ENCODE results near the gene TRMT11.

Gene TRMT11

GRCh38 chr6:126066053-126067048, 80.0 kb downstream of the TRMT11 start:
- ChIA-PET POLR2A (no interaction called here), CTCF (interaction anchor here (0.6 to 1.0 kb wide), 2 partner anchors 24 to 1393 kb away, joined by 4 read pairs; partner anchors contain the start of gene KIAA0408)
- Histone ChIP-seq H3K9me3 (ENCODE audit: control insufficient read depth, insufficient read depth, low read depth, low read length) (no peaks in the 10 kb centered on the region), H3K27ac (ENCODE audit: extremely low read depth, low read depth, low read length) (no peak overlapping the region), H3K4me3 (ENCODE audit: low read depth, low read length) (no peak overlapping the region), H3K36me3 (ENCODE audit: control insufficient read depth in 2 of 2, insufficient read depth in 1 of 2, low read length in 2 of 2) (peaks cover 0 to 9% of the 10 kb centered on the region in 2 experiments; a peak in 1 of 3 replicates), H3K4me1 (ENCODE audit: control insufficient read depth, insufficient read depth, low read length) (peaks cover 22% of the 10 kb centered on the region)
- TF ChIP-seq ZNF350 (tag by site-specific recombination; IDR thresholded peaks at IDR 0.05): no peak
- TF ChIP-seq WT1 (tag by site-specific recombination; IDR thresholded peaks at IDR 0.05): no peak
- no peak for TF ChIP-seq ZEB2 (tag by site-specific recombination; IDR thresholded peaks at IDR 0.05)
- TF ChIP-seq ZNF169 (tag by site-specific recombination; IDR thresholded peaks at IDR 0.05): no peak
- TF ChIP-seq ZFHX2 (tag by site-specific recombination; conservative IDR thresholded peaks at IDR 0.05): no peak
- TF ChIP-seq HOXC10 (CRISPR knock-in tag; IDR thresholded peaks at IDR 0.05): no peak
- no peak for TF ChIP-seq ZBTB21 (tag by site-specific recombination; IDR thresholded peaks at IDR 0.05)
- no peak for TF ChIP-seq ZNF2 (tag by site-specific recombination; IDR thresholded peaks at IDR 0.05)
- TF ChIP-seq ZNF548 (tag by site-specific recombination; IDR thresholded peaks at IDR 0.05): no peak
- TF ChIP-seq ZNF571 (tag by site-specific recombination; IDR thresholded peaks at IDR 0.05): no peak
- TF ChIP-seq ZNF521 (tag by site-specific recombination; IDR thresholded peaks at IDR 0.05): no peak
- TF ChIP-seq SP2 (tag by site-specific recombination; IDR thresholded peaks at IDR 0.05): no peak
- no peak for TF ChIP-seq TCF7L2 (IDR thresholded peaks at IDR 0.05; ENCODE audit: borderline replicate concordance, low read depth, low read length)
- TF ChIP-seq SCRT2 (tag by site-specific recombination; IDR thresholded peaks at IDR 0.05): no peak
- TF ChIP-seq SP7 (tag by site-specific recombination; IDR thresholded peaks at IDR 0.05): no peak
- TF ChIP-seq BCL11B (tag by site-specific recombination; IDR thresholded peaks at IDR 0.05; ENCODE audit: low read depth): no peak

GRCh38 chr6:126067073-126067472, 80.7 kb downstream of the TRMT11 start:
- ChIA-PET POLR2A (no interaction called here), CTCF (no interaction called here)
- Histone ChIP-seq H3K27ac (ENCODE audit: extremely low read depth, low read depth, low read length) (no peak overlapping the region), H3K4me3 (ENCODE audit: low read depth, low read length) (no peak overlapping the region), H3K4me1 (ENCODE audit: control insufficient read depth, insufficient read depth, low read length) (peaks cover 22% of the 10 kb centered on the region), H3K9me3 (ENCODE audit: control insufficient read depth, insufficient read depth, low read depth, low read length) (no peaks in the 10 kb centered on the region), H3K36me3 (ENCODE audit: control insufficient read depth in 2 of 2, insufficient read depth in 1 of 2, low read length in 2 of 2) (peaks cover 0 to 3% of the 10 kb centered on the region in 2 experiments; a peak in 1 of 3 replicates)
- no peak for TF ChIP-seq ZNF202 (tag by site-specific recombination; IDR thresholded peaks at IDR 0.05; ENCODE audit: borderline replicate concordance)
- TF ChIP-seq, protein P1, sequence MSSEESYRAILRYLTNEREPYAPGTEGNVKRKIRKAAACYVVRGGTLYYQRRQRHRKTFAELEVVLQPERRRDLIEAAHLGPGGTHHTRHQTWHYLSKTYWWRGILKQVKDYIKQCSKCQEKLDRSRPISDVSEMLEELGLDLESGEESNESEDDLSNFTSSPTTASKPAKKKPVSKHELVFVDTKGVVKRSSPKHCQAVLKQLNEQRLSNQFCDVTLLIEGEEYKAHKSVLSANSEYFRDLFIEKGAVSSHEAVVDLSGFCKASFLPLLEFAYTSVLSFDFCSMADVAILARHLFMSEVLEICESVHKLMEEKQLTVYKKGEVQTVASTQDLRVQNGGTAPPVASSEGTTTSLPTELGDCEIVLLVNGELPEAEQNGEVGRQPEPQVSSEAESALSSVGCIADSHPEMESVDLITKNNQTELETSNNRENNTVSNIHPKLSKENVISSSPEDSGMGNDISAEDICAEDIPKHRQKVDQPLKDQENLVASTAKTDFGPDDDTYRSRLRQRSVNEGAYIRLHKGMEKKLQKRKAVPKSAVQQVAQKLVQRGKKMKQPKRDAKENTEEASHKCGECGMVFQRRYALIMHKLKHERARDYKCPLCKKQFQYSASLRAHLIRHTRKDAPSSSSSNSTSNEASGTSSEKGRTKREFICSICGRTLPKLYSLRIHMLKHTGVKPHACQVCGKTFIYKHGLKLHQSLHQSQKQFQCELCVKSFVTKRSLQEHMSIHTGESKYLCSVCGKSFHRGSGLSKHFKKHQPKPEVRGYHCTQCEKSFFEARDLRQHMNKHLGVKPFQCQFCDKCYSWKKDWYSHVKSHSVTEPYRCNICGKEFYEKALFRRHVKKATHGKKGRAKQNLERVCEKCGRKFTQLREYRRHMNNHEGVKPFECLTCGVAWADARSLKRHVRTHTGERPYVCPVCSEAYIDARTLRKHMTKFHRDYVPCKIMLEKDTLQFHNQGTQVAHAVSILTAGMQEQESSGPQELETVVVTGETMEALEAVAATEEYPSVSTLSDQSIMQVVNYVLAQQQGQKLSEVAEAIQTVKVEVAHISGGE (tag by site-specific recombination; conservative IDR thresholded peaks at IDR 0.05; ENCODE audit: low read depth): no peak
- TF ChIP-seq, protein P2, sequence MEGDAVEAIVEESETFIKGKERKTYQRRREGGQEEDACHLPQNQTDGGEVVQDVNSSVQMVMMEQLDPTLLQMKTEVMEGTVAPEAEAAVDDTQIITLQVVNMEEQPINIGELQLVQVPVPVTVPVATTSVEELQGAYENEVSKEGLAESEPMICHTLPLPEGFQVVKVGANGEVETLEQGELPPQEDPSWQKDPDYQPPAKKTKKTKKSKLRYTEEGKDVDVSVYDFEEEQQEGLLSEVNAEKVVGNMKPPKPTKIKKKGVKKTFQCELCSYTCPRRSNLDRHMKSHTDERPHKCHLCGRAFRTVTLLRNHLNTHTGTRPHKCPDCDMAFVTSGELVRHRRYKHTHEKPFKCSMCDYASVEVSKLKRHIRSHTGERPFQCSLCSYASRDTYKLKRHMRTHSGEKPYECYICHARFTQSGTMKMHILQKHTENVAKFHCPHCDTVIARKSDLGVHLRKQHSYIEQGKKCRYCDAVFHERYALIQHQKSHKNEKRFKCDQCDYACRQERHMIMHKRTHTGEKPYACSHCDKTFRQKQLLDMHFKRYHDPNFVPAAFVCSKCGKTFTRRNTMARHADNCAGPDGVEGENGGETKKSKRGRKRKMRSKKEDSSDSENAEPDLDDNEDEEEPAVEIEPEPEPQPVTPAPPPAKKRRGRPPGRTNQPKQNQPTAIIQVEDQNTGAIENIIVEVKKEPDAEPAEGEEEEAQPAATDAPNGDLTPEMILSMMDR (tag by site-specific recombination; IDR thresholded peaks at IDR 0.05): no peak
- no peak for TF ChIP-seq ZBTB26 (tag by site-specific recombination; optimal IDR thresholded peaks at IDR 0.05)
- TF ChIP-seq KLF8 (tag by site-specific recombination; IDR thresholded peaks at IDR 0.05): no peak
- TF ChIP-seq ZNF391 (tag by site-specific recombination; IDR thresholded peaks at IDR 0.05; ENCODE audit: borderline replicate concordance, low read depth): no peak
- no peak for TF ChIP-seq RBAK (tag by site-specific recombination; IDR thresholded peaks at IDR 0.05)
